Measurements from ENCODE around the gene MDFI.

The MDFI gene

DNA sequence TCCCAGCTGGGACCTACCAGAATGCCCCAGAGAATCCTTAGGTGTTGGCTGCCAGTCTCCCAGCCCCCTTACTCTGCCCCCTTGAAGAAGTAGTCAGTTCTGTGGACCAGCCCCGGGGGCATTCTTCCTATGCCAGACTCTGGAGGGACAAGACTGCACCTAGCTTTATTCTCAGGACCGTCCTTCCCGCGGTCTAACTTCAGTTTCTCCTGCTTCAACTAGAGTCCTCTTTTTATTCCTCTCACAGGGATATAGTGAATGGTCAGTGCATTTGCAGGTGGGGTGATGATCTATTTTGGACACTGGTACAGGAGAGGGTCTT is 35.9 kb upstream of the MDFI start:
- in situ Hi-C loops (cut with MboI; ENCODE audit: low pct_unique_long_range_greater_than_20kb, low sequenced_read_pairs, unreplicated experiment) = no loop called here
- no peak for DNase-seq (ENCODE audit: low spot score)
- TF ChIP-seq, protein P1, sequence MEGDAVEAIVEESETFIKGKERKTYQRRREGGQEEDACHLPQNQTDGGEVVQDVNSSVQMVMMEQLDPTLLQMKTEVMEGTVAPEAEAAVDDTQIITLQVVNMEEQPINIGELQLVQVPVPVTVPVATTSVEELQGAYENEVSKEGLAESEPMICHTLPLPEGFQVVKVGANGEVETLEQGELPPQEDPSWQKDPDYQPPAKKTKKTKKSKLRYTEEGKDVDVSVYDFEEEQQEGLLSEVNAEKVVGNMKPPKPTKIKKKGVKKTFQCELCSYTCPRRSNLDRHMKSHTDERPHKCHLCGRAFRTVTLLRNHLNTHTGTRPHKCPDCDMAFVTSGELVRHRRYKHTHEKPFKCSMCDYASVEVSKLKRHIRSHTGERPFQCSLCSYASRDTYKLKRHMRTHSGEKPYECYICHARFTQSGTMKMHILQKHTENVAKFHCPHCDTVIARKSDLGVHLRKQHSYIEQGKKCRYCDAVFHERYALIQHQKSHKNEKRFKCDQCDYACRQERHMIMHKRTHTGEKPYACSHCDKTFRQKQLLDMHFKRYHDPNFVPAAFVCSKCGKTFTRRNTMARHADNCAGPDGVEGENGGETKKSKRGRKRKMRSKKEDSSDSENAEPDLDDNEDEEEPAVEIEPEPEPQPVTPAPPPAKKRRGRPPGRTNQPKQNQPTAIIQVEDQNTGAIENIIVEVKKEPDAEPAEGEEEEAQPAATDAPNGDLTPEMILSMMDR (IDR thresholded peaks at IDR 0.05; ENCODE audit: extremely low read depth, insufficient read depth, missing control alignments) = no peak

DNA sequence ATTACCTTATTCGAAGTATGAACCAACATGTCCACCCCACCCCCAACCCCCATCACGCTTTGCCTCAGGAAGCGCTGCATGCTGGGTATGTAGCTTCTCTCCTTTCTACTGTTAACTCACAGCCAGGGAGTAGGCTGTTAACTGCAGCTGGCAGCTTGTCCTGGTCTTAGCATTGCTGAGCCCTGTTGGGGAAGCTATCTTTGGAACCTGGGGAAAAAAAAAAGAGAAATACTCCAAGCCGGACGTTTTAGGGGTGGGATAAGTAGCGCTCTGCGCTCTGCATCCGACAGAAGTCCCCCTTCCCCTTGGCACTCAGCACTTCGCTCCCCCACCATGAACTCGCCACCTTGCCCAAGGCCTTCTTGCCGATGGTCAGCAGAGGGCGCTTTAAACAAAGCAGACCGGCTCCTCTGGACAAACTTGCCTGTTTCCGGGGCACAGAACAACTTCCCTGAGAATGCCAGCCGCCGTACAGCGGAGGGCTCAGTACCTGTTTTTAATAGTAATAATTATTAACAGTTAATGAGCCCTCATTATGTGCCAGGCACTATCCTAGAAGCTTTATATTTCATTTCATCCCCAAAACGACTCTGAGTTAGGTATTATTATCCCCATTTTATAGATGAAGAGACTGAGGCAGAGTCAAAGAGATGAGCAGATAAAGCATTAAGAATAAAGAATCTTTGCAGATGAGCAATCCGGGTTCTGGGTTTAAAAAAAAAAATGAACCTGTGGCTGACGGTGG is 35.2 kb upstream of the MDFI start:
- DNase-seq (ENCODE audit: low spot score) = peak; percentile 90
- in situ Hi-C loops (cut with MboI; ENCODE audit: low pct_unique_long_range_greater_than_20kb, low sequenced_read_pairs, unreplicated experiment) = no loop called here
- TF ChIP-seq, protein P1 (IDR thresholded peaks at IDR 0.05; ENCODE audit: extremely low read depth, insufficient read depth, missing control alignments) = peak; percentile 91

DNA sequence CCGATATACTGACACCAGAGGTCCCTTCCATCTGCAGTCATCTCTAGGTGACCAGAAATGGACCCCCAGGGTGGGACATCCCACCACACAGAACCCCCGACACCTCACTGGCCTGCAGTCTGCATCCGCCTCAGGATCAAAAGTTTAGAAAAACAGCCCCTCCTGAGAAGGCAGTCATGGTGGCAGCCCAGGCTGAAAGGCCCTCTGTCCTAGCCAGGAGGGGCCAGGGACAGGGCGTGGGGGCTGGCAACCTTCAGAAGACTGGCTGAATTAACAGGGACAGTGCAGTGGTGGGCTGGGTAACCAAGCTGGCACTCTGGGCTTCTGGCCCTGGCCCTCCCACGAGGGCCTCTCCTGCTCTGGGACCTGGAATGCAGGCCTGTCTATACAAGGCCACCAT is 34.3 kb upstream of the MDFI start:
- TF ChIP-seq, protein P1 (IDR thresholded peaks at IDR 0.05; ENCODE audit: extremely low read depth, insufficient read depth, missing control alignments) = no peak
- in situ Hi-C loops (cut with MboI; ENCODE audit: low pct_unique_long_range_greater_than_20kb, low sequenced_read_pairs, unreplicated experiment) = no loop called here
- no peak for DNase-seq (ENCODE audit: low spot score)

DNA sequence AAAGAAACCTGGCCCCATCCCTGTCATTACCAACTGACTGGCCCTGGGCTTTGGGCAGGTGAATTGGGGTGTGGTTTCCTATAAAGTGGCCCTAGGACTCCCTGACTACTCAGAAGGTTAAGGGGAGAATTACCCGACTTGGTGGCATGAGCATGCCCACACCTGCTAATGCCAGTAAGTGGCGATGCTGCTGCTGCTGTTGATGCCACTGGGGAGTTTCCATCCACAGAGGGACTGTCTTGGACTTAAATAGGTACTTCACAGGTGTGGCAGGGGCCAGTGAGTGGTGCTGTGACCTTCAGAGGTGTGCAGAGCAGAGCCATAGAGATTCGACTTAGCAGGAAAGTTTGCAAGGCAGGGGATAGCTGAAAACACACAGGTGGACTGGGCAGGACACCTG is 32.6 kb upstream of the MDFI start:
- TF ChIP-seq, protein P1 (IDR thresholded peaks at IDR 0.05; ENCODE audit: extremely low read depth, insufficient read depth, missing control alignments) = no peak
- in situ Hi-C loops (cut with MboI; ENCODE audit: low pct_unique_long_range_greater_than_20kb, low sequenced_read_pairs, unreplicated experiment) = no loop called here

DNA sequence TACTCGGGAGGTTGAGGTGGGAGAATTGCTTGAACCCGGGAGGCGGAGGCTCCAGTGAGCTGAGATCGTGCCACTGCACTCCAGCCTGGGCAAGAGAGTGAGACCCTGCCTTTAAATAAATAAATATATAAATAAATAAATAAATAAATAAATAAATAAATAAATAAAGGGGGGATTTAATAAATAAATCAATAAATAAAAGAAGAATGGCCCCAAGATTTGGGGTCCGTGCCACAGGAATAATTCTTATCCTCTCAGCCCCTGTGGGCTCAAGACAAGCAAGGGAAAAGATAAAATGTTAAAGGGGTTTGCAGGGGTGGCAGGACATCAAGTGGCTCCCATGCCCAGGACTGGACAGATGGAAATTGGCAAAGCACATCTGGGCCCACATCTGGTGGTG is 31.2 kb upstream of the MDFI start:
- in situ Hi-C loops (cut with MboI; ENCODE audit: low pct_unique_long_range_greater_than_20kb, low sequenced_read_pairs, unreplicated experiment) = no loop called here
- TF ChIP-seq, protein P1 (IDR thresholded peaks at IDR 0.05; ENCODE audit: extremely low read depth, insufficient read depth, missing control alignments) = no peak
- DNase-seq (ENCODE audit: low spot score) = no peak

More for the DNA sequence above, 32.6 kb upstream of the MDFI start:
- no peak for DNase-seq (ENCODE audit: low spot score)

DNA sequence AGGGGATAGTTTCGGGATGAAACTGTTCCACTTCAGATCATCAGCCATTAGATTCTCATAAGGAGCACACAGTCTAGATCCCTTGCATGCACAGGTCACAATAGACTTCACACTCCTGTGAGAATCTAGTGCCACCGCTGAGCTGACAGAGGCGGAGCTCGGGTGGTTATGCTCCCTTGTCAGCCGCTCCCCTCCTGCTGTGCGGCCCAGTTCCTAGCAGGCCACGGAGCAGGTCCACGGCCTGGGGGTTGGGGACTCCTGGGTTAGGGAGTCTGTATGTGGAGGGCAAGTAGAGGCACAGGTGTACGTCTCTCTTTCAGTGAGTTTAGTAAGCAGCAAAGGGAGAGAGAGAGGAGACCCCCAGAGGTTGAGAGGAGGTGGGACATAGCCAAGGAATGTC is 30.5 kb upstream of the MDFI start:
- no peak for DNase-seq (ENCODE audit: low spot score)
- in situ Hi-C loops (cut with MboI; ENCODE audit: low pct_unique_long_range_greater_than_20kb, low sequenced_read_pairs, unreplicated experiment) = no loop called here
- TF ChIP-seq, protein P1 (IDR thresholded peaks at IDR 0.05; ENCODE audit: extremely low read depth, insufficient read depth, missing control alignments) = no peak
